Omental fat pad (tissue), 4 donors: ENCODE measurements around the gene CERS5. TPM values are rescaled to one million over a fixed set of nuclear protein-coding genes. Genes with fewer than 3 reads are reported as not detected.
"Not testable (repeated sequence)": the region's sequence is repeated elsewhere in the genome, so short reads cannot be mapped to it uniquely, and the experiment has no call there.

ENCODE experiments used
- ATAC-seq: fragments of 150-250 bp; one replicate; pipeline ENCODE4 v1.9.1; 2016; ENCODE audit warnings: mild to moderate bottlenecking, moderate library complexity; ENCODE audit not compliant: low FRiP score
- DNase-seq: peaks from one replicate; pipeline ENCODE4 v3.0.0-alpha.2; 2019; ENCODE audit warnings: low spot score
- CTCF ChIP-seq, 3 donors: fragments of 450-650 bp; IDR thresholded peaks; one replicate each; pipeline ENCODE4 v1.5.1; 2016 to 2017; ENCODE audit warnings: antibody characterized with exemption in 3 of 3, mild to moderate bottlenecking in 3 of 3, moderate library complexity in 2 of 3
- total RNA-seq, 4 donors: library from RNA; depleted of rRNA; stranded (reverse); fragments of >200 nt; gene quantifications; one replicate each; pipeline ENCODE4 v1.1.0, GENCODE V29; 2016

CERS5 gene
- total RNA-seq, 4 donors from 2014 or later = 20.0 to 27.6 (median 24.6) TPM

GRCh38 chr12:50087151-50087550 lies 80.0 kb downstream of the CERS5 start:
- no peak for DNase-seq
- no peak for ATAC-seq
- no peak for TF ChIP-seq CTCF (IDR thresholded peaks at IDR 0.05)

- ATAC-seq (no peak), DNase-seq (no peak)
- no peak for TF ChIP-seq CTCF (IDR thresholded peaks at IDR 0.05)
Measured at GRCh38 chr12:50086148-50086547, 81.0 kb downstream of the CERS5 start.

- DNase-seq (no peak), ATAC-seq (no peak)
- TF ChIP-seq CTCF (IDR thresholded peaks at IDR 0.05) = no peak
Measured at GRCh38 chr12:50085615-50086072, 81.5 kb downstream of the CERS5 start.

- DNase-seq (peak; percentile 54), ATAC-seq (peak; percentile 91)
- TF ChIP-seq CTCF (IDR thresholded peaks at IDR 0.05) = no peak
Measured at GRCh38 chr12:50084775-50085614, 82.2 kb downstream of the CERS5 start, which contains the start of gene SMARCD1. Gene SMARCD1 (plus strand): TSS chr12:50085342. CDS start chr12:50085370, 28 bp downstream.

- not testable (repeated sequence) for DNase-seq, ATAC-seq
Measured at GRCh38 chr12:50084409-50084774, 82.8 kb downstream of the CERS5 start.

- no peak for TF ChIP-seq CTCF (IDR thresholded peaks at IDR 0.05)
- ATAC-seq (no peak), DNase-seq (no peak)
Measured at GRCh38 chr12:50083301-50083700, 83.9 kb downstream of the CERS5 start.

GRCh38 chr12:50082644-50083043 lies 84.5 kb downstream of the CERS5 start:
- no peak for DNase-seq
- no peak for ATAC-seq
- no peak for TF ChIP-seq CTCF (IDR thresholded peaks at IDR 0.05)
